ENCODE results near the gene STX7. TPM values are rescaled to one million over a fixed set of nuclear protein-coding genes. Genes with fewer than 3 reads are reported as not detected.

The STX7 gene
- total RNA-seq, 4 donors from 2014 or later: 43.2 to 81.4 (median 49.9) TPM

GRCh38 chr6:132475925-132476324, 37.0 kb downstream of the STX7 start:
- Histone ChIP-seq H3K27me3 (no peaks in the 10 kb centered on the region), H3K36me3 (peaks cover 0 to 18% (median 13%) of the 10 kb centered on the region in 4 donors), H3K4me1 (peaks cover 0 to 21% (median 15%) of the 10 kb centered on the region in 4 donors), H3K4me3 (no peak overlapping the region), H3K9me3 (no peaks in the 10 kb centered on the region), H3K27ac (replicated peaks in 1 of 4) (no peak overlapping the region)
- TF ChIP-seq CTCF (IDR thresholded peaks at IDR 0.05): no peak
- no peak for TF ChIP-seq EP300 (IDR thresholded peaks at IDR 0.05)
- no peak for TF ChIP-seq POLR2A (IDR thresholded peaks at IDR 0.05; ENCODE audit: low read depth)
- no peak for TF ChIP-seq POLR2AphosphoS5 (IDR thresholded peaks at IDR 0.05)
- intact Hi-C loops (cut with DNase I): no loop called here
- DNase-seq (ENCODE audit: extremely low spot score): no peak
- WGBS: 72% methylated on average over 1 of the region's 1 CpG

- TF ChIP-seq POLR2A (IDR thresholded peaks at IDR 0.05; ENCODE audit: low read depth) (no peak), CTCF (IDR thresholded peaks at IDR 0.05) (no peak), EP300 (IDR thresholded peaks at IDR 0.05) (no peak), POLR2AphosphoS5 (IDR thresholded peaks at IDR 0.05) (no peak)
- Histone ChIP-seq H3K27ac (replicated peaks in 1 of 4) (no peak overlapping the region), H3K27me3 (no peaks in the 10 kb centered on the region), H3K36me3 (peaks cover 11 to 58% (median 38%) of the 10 kb centered on the region in 4 donors), H3K4me1 (peaks cover 2 to 7% (median 5%) of the 10 kb centered on the region in 4 donors), H3K4me3 (no peak overlapping the region), H3K9me3 (no peaks in the 10 kb centered on the region)
- DNase-seq (ENCODE audit: extremely low spot score): no peak
- 95% methylated on average over 3 of the region's 3 CpGs for WGBS
- intact Hi-C loops (cut with DNase I): no loop called here
Observed at GRCh38 chr6:132471787-132472186, 41.1 kb downstream of the STX7 start.

GRCh38 chr6:132466952-132467351, 46.0 kb downstream of the STX7 start:
- peak in 1 of 2 donors; percentile 35 for TF ChIP-seq POLR2AphosphoS5 (IDR thresholded peaks at IDR 0.05)
- no peak for TF ChIP-seq EP300 (IDR thresholded peaks at IDR 0.05)
- DNase-seq (ENCODE audit: extremely low spot score): no peak

GRCh38 chr6:132465530-132466485, 47.1 kb downstream of the STX7 start:
- intact Hi-C loops (cut with DNase I): no loop called here
- 85% methylated on average over 5 of the region's 5 CpGs for WGBS
- peaks cover 38 to 97% (median 63%) of the 10 kb centered on the region in 4 donors for H3K36me3 ChIP-seq
- H3K9me3 ChIP-seq: no peaks in the 10 kb centered on the region
- no peak overlapping the region for H3K27ac ChIP-seq (replicated peaks in 1 of 4)
- H3K4me1 ChIP-seq: peaks cover 3 to 12% (median 8%) of the 10 kb centered on the region in 4 donors
- no peak overlapping the region for H3K4me3 ChIP-seq
- no peaks in the 10 kb centered on the region for H3K27me3 ChIP-seq
- TF ChIP-seq EP300 (IDR thresholded peaks at IDR 0.05) (no peak), POLR2A (IDR thresholded peaks at IDR 0.05; ENCODE audit: low read depth) (no peak), POLR2AphosphoS5 (IDR thresholded peaks at IDR 0.05) (no peak), CTCF (IDR thresholded peaks at IDR 0.05) (no peak)
- no peak for DNase-seq (ENCODE audit: extremely low spot score)

More at GRCh38 chr6:132466952-132467351, 46.0 kb downstream of the STX7 start:
- Histone ChIP-seq H3K36me3 (peaks cover 30 to 97% (median 65%) of the 10 kb centered on the region in 4 donors), H3K9me3 (no peaks in the 10 kb centered on the region), H3K4me1 (peaks cover 3 to 12% (median 8%) of the 10 kb centered on the region in 4 donors), H3K27me3 (no peaks in the 10 kb centered on the region), H3K27ac (replicated peaks in 1 of 4) (no peak overlapping the region), H3K4me3 (no peak overlapping the region)
- WGBS: 55% methylated on average over 3 of the region's 3 CpGs
- intact Hi-C loops (cut with DNase I): no loop called here

- Histone ChIP-seq H3K4me3 (no peak overlapping the region), H3K27me3 (no peaks in the 10 kb centered on the region), H3K27ac (replicated peaks in 1 of 4) (no peak overlapping the region), H3K9me3 (no peaks in the 10 kb centered on the region), H3K4me1 (peaks cover 3 to 12% (median 8%) of the 10 kb centered on the region in 4 donors), H3K36me3 (peaks cover 36 to 97% (median 63%) of the 10 kb centered on the region in 4 donors)
- no peak for DNase-seq (ENCODE audit: extremely low spot score)
- TF ChIP-seq POLR2A (IDR thresholded peaks at IDR 0.05; ENCODE audit: low read depth) (no peak), POLR2AphosphoS5 (IDR thresholded peaks at IDR 0.05) (no peak), EP300 (IDR thresholded peaks at IDR 0.05) (no peak), CTCF (IDR thresholded peaks at IDR 0.05) (no peak)
- 95% methylated on average over 5 of the region's 5 CpGs for WGBS
- intact Hi-C loops (cut with DNase I): no loop called here
Observed at GRCh38 chr6:132464538-132465256, 48.2 kb downstream of the STX7 start.

All from esophagus muscularis mucosa (tissue), 4 donors.